Neural cell (in vitro differentiated cells): ENCODE measurements around the gene BRIP1.

ENCODE experiments used
- CTCF ChIP-seq: fragments of 450-650 bp; IDR thresholded peaks from 2 replicates; pipeline ENCODE4 v1.5.1; 2014; ENCODE audit warnings: antibody characterized with exemption, mild to moderate bottlenecking, moderate library complexity; ENCODE audit not compliant: poor library complexity, severe bottlenecking
- EP300 ChIP-seq: fragments of 450-650 bp; conservative IDR thresholded peaks from 2 replicates; pipeline ENCODE4 v1.6.1; 2014; ENCODE audit warnings: antibody characterized with exemption, mild to moderate bottlenecking, moderate library complexity; ENCODE audit not compliant: poor library complexity, severe bottlenecking
- EZH2 ChIP-seq: fragments of 200-600, 300-800 bp; shearing (Covaris generic), sonication (generic); IDR thresholded peaks from 2 replicates; pipeline ENCODE4 v1.6.1; 2014; ENCODE audit warnings: antibody characterized with exemption, low read length, borderline replicate concordance, mild to moderate bottlenecking; ENCODE audit not compliant: insufficient read depth, poor library complexity, severe bottlenecking
- MXI1 ChIP-seq: fragments of 450-650 bp; conservative IDR thresholded peaks from 2 replicates; pipeline ENCODE4 v1.6.1; 2014; ENCODE audit warnings: antibody characterized with exemption, mild to moderate bottlenecking; ENCODE audit not compliant: poor library complexity, severe bottlenecking
- POLR2AphosphoS5 ChIP-seq: IDR thresholded peaks from 2 replicates; pipeline ENCODE4 v1.6.1; 2012
- RAD21 ChIP-seq: fragments of 450-650 bp; conservative IDR thresholded peaks from 2 replicates; pipeline ENCODE4 v1.6.1; 2014; ENCODE audit warnings: antibody characterized with exemption, mild to moderate bottlenecking, moderate library complexity
- REST ChIP-seq: IDR thresholded peaks from 2 replicates; pipeline ENCODE4 v1.6.1; 2012; ENCODE audit warnings: borderline replicate concordance
- SMC3 ChIP-seq: fragments of 450-650 bp; conservative IDR thresholded peaks from 2 replicates; pipeline ENCODE4 v1.6.1; 2014; ENCODE audit warnings: antibody characterized with exemption, mild to moderate bottlenecking, moderate library complexity; ENCODE audit not compliant: poor library complexity
- TAF1 ChIP-seq: IDR thresholded peaks from 2 replicates; pipeline ENCODE4 v1.6.1; 2012; ENCODE audit warnings: low read depth

GRCh38 chr17:61672140-61672539 lies 191.2 kb downstream of the BRIP1 start:
- no peak for TF ChIP-seq CTCF
- no peak for TF ChIP-seq SMC3
- TF ChIP-seq MXI1: no peak
- TF ChIP-seq POLR2AphosphoS5: no peak
- TF ChIP-seq EZH2: no peak
- no peak for TF ChIP-seq RAD21
- no peak for TF ChIP-seq EP300
- TF ChIP-seq REST: no peak
- TF ChIP-seq TAF1: no peak
